GM19468 (cell line): Measurements from ENCODE around the gene OPN1MW.
"Not testable (repeated sequence)": the region's sequence is repeated elsewhere in the genome, so short reads cannot be mapped to it uniquely, and the experiment has no call there.

Experiments used
- ATAC-seq: cut with Tn5 transposase; IDR thresholded peaks from one replicate; pipeline ENCODE4 v1.9.1; 2021; ENCODE audit warnings: mild to moderate bottlenecking, moderate library complexity, moderate number of reproducible peaks; ENCODE audit not compliant: unreplicated experiment; ENCODE audit errors: extremely low read depth

OPN1MW gene

DNA sequence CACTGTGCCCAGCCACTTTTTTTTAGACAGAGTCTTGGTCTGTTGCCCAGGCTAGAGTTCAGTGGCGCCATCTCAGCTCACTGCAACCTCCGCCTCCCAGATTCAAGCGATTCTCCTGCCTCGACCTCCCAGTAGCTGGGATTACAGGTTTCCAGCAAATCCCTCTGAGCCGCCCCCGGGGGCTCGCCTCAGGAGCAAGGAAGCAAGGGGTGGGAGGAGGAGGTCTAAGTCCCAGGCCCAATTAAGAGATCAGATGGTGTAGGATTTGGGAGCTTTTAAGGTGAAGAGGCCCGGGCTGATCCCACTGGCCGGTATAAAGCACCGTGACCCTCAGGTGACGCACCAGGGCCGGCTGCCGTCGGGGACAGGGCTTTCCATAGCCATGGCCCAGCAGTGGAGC, at the start of gene OPN1MW:
Gene OPN1MW (plus strand): TSS at position 301 of the 400 bp plus-strand sequence. CDS start 82 bp downstream, at position 383.
- ATAC-seq = not testable (repeated sequence)

DNA sequence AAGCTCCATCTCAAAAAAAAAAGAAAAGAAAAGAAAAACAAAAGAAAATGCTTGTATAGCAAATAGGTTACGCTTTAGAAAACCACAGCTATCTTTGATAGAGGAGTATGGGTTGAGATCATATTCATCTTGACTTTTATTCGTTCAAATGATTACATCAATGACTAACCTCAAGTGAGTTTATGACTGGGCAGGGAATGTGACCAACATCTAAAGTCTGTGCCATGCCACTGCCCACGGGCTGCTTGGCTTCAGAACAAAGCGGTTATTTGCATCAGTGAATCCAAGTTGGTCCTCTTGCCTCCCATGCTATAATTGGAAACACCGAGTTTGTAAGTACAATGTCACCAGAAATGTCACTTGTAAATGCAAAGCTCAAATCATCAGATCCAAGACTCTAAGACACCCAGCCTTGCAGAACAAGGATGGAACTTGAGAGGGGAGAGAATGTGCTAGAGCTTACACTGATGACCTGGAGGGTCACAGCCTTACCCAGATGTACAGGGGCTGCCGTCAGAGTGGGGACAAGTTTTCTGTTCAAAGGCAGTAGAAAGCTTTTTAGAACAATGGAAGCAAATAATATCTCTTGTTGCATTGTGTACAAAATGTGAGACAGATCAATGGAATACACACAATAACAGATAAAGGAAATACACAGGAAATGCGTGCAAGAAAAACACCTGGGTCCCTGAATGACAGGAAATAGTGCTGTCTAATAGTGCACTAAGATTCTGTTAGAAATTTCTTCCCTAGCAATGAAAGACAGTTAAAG, 46.8 kb upstream of the OPN1MW start:
- no peak for ATAC-seq

DNA sequence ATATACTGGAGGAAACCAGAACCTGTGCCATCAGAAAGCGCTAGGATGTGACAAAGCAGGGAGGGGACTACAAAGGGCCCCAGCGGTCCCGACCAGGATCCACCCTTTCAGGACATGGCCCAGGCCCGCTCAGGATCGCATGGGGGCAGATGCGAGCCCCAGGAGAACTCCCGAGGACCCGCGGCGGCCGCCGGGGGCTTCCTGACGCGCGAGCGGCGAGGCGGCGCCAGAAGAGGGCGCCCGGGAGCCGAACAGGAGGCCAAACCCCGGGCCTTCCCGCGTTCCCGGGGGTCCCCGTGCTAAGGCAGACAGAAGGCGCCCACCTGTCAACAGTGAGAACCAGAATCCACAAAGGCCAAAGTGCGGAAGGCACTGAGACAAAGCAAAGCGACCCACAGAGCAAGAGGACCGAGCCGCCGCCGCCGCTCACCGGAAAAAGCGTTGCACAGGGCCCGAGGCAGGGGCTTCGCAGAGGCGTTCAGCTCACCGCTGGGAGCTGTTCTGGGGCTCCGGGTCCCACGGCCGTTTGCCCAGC, 45.7 kb upstream of the OPN1MW start:
- no peak for ATAC-seq

DNA sequence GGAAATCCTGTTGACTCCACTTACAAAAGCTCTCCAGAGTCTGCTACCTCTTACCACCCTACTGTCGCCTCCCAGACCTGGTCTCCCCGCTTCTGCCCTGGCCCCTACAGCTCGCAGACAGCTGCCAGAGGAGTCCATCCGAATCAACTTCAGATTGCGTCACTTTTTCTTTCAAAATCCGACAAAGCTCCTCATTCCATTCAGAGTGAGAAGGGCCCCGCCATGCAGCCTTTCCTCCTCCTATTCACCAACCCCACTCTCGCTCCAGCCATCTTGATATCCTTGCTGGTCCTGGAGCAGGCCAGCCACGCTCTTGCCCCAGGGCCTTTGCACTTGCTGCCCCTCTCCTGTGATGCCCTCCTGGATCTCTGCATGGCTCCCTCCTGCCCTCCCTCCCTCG, 43.5 kb upstream of the OPN1MW start:
- no peak for ATAC-seq

DNA sequence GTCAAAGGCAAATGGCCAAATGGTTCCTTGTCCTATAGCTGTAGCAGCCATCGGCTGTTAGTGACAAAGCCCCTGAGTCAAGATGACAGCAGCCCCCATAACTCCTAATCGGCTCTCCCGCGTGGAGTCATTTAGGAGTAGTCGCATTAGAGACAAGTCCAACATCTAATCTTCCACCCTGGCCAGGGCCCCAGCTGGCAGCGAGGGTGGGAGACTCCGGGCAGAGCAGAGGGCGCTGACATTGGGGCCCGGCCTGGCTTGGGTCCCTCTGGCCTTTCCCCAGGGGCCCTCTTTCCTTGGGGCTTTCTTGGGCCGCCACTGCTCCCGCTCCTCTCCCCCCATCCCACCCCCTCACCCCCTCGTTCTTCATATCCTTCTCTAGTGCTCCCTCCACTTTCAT, 42.2 kb upstream of the OPN1MW start:
- ATAC-seq = no peak

DNA sequence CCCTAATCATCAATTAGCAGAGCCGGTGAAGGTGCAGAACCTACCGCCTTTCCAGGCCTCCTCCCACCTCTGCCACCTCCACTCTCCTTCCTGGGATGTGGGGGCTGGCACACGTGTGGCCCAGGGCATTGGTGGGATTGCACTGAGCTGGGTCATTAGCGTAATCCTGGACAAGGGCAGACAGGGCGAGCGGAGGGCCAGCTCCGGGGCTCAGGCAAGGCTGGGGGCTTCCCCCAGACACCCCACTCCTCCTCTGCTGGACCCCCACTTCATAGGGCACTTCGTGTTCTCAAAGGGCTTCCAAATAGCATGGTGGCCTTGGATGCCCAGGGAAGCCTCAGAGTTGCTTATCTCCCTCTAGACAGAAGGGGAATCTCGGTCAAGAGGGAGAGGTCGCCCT, 41.7 kb upstream of the OPN1MW start:
- no peak for ATAC-seq

DNA sequence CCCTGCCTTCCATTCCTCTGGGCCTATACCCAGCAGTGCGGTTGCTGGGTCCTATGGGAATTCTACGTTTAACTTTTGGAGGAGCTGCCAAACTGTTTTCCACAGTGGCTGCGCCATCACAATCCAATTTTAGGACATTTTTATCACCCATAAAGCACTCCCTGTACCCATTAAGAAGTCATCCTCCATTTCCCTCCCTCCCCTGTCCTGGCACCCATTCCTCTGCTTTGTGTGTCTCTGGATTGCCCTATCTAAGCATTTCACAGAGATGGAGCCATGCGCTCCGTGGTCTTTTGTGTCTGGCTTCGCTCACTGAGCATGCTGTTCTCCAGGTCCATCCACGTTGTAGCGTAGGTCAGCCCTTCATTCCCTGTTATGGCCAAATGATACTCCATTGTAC, 40.0 kb upstream of the OPN1MW start:
- no peak for ATAC-seq

DNA sequence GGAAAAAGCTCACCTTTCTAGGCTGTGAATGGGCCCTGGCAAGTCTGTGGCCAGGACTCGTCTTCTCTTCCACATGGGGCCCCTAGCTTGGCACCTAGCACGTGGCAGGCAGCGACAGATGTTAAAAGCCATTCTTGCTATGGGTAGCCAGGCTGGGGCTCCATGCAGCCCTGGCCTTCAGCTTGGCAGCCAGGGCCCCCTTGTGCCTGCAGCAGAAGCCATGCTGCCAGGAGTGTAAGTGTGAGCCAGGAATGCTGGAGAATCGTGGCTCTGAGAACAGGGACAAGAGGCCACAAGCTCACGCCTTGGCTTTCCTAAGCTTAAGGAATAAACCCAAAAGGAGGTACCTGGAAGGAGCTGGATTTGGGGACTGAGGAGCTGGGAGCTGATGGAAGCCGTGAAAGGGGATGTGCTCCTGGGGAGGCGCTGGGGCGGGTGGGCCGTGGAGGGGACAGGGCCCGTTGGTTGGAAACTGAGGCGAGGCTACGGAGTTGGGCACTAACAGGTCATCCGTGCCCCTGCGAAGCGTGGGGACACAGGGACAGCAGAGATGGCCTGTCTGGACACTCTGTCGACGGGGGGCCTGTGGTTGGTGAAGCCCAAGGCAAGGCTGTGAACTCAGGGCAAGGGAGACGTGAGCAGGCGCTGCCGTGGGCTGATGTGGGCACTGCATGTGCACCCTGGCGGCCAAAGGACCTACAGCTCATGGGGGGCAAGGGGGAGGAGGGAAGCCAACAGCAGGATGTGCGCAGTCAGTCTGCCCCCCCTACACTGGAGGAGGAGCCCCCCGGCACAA, 39.2 kb upstream of the OPN1MW start:
- no peak for ATAC-seq

DNA sequence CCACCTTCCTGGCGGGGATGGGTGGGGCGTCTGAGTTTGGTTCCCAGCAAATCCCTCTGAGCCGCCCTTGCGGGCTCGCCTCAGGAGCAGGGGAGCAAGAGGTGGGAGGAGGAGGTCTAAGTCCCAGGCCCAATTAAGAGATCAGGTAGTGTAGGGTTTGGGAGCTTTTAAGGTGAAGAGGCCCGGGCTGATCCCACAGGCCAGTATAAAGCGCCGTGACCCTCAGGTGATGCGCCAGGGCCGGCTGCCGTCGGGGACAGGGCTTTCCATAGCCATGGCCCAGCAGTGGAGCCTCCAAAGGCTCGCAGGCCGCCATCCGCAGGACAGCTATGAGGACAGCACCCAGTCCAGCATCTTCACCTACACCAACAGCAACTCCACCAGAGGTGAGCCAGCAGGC, 38.4 kb upstream of the OPN1MW start, which contains the start of gene OPN1LW:
Gene OPN1LW (plus strand): TSS at position 234 of the 400 bp plus-strand sequence. CDS start 41 bp downstream, at position 275.
- not testable (repeated sequence) for ATAC-seq

DNA sequence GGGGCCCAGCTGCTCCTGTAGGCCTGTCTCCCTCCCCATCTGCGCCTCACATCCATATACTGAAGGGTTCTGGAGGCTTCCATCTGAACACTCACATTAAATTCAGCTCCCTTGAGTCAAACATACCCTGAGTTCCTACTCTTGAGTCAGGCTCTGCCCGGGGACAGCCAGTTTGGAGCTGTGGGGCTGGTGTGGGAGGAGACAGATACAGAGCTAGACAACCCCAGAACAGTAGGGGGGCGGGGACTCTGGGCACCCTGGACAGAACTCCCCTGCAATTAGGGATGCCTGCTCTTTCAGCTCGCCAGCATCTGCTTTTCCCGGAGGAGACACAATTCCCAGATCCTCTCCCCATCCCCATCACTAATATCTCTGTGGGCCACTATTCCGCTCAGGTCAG, 31.4 kb upstream of the OPN1MW start:
- not testable (repeated sequence) for ATAC-seq

DNA sequence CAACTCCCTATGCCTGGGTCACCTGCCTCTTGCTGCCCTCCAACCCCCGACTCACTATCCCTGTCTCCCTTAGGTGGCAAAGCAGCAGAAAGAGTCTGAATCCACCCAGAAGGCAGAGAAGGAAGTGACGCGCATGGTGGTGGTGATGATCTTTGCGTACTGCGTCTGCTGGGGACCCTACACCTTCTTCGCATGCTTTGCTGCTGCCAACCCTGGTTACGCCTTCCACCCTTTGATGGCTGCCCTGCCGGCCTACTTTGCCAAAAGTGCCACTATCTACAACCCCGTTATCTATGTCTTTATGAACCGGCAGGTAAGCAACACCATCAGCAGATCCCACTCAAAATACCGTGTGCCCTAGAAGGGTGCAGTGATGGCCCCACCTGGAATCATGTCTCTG, 26.2 kb upstream of the OPN1MW start:
- ATAC-seq = not testable (repeated sequence)

DNA sequence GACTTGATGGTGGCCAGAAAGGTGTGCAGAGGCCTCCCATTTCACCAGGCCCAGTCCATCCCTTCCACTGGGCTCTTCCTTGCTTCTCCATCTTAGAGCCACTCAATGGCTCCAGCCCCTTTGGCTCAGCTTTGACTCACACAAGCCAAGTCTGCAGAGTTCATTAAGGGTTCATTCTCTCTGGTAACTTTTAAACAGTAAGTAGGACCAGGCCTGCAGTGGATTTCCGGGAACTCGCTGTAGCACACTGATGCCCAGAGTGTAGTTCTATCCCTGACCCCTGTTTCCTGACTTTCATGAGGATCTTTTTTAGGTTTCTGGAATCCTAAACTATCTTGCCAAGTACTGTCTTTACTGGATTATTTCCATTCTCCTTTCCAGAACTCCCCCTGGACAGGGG, 25.2 kb upstream of the OPN1MW start:
- ATAC-seq = not testable (repeated sequence)

DNA sequence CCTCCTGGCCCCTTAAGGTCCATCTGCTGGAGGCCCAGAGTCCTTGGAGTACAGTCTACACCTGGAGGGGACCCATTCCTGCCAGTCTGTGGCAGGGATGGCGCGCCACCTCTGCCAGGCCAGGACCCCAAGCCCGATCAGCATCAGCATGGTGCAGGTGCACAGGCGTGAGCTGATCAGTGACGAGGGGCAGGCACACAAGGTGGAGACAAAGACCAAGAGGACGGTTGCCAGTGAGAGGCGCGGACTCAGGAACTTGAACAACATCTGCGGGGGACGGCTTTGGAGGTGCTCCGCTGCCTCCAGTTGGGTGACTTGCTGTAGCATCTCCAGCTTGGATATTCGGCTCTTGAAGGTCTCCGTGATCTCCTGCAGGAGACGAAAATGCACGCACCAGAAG, 23.1 kb upstream of the OPN1MW start:
- not testable (repeated sequence) for ATAC-seq

DNA sequence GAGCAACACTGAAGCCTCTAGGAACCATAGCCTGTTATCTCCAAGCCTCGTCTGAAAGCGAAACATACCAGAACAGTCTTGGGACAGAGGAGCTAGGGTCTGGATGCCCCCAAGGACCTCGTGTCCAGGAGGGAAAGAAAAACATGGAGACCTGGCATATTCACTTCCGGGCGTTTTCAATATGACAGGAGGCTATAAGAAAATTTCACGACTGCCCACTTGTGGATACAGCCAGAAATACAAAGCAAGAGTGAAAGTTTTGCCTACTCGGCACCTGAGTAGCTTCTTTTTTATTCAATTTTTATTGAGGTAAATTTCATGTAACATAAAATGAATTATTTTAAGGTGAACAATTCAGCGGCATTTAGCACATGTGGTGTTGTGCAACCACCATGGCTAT, 17.5 kb upstream of the OPN1MW start:
- ATAC-seq = not testable (repeated sequence)

DNA sequence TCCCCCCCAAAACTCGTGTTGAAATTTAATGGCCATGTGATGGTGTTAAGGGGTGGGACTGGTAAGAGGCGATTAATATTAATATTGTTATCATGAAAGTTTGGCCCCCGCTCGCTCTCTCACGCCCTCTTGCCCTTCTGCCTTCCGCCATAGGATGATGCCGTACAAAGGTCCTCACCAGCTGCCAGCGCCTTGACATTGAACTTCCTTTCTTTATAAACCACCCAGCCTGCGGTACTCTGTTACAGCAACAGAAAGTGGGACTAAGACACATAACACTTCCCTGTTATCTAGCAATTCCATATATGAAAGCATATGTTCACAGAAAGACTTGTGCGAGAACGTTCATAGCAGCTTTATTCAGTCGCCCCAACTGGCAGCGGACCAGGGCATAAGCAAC, 14.0 kb upstream of the OPN1MW start:
- ATAC-seq = not testable (repeated sequence)

DNA sequence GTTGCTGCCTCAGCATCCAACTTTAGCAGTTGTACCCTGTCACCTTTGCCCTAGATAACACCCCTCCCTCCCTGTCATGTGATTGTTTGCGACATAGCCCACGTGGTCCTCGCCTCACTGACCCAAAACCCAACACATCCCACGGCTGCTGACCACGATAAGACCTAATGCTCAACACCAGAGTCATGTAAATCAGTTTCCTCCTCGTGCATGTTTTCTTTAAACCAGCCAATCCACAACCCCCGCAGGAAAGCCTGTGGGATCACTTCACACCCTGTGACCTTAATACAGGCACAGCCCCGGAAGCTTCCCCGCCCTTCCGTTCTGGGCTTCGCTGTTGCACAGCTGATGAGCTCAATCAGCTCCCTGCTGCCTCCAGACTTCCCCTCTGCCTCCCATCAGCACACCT, 9.9 kb upstream of the OPN1MW start:
- not testable (repeated sequence) for ATAC-seq

DNA sequence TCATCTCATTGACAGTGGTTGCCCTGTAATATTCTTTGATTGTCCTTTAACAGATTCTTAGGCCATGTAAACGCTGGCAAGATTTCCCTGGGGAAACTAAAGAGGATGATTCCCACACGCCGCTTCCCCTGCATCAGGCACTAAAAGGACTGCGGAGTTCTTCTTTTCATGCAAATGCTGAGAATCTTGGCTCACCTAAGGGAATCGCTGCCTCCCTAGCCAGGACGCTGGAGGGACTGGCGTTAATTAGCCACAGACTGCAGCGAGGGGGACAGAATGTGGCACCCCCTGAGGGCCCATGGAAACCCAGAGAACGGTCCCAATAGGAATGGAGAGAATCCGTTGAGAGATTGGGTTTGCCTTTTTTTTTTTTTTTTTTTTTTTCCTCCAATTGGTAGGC, 8.0 kb upstream of the OPN1MW start:
- not testable (repeated sequence) for ATAC-seq

DNA sequence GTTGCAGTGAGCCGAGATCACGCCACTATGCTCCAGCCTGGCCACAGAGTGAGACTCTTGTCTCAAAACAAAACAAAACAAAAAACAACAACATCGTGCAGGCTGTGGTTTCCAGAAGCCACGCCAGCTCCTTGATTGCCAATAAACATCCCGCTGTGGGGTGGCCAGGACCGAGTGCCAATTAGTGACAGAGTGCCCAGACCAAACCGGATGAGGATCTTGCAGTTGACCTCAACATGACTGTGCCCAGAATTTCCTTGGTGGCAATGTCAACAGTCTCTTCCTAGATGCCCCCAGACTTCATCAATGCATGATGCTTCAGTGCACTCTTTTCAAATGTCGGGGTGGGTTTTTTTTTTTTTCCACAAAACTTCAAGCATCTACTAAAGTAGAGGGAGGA, 1.4 kb downstream of the OPN1MW start:
- not testable (repeated sequence) for ATAC-seq

DNA sequence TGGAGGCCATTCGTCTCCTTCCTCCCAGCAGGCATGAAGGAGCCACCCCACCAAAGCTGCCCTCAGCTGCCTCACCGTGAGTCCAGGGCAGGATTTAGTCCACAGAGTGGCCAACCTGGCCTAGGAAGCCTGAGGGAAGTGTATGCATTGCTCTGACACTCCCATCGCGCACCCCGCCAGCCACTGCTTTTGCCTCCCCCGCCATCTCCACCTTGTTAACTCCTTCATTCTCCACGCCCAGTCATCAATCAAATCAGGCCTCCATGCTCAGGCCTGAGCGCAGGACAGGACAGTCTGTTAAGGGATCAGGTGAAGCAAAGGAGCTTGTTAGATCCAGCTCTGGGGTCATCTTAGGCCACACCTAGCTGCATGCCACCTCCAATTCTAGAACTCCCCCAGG, 10.4 kb downstream of the OPN1MW start:
- ATAC-seq = not testable (repeated sequence)

DNA sequence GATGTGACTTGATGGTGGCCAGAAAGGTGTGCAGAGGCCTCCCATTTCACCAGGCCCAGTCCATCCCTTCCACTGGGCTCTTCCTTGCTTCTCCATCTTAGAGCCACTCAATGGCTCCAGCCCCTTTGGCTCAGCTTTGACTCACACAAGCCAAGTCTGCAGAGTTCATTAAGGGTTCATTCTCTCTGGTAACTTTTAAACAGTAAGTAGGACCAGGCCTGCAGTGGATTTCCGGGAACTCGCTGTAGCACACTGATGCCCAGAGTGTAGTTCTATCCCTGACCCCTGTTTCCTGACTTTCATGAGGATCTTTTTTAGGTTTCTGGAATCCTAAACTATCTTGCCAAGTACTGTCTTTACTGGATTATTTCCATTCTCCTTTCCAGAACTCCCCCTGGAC, 11.9 kb downstream of the OPN1MW start:
- ATAC-seq = not testable (repeated sequence)

DNA sequence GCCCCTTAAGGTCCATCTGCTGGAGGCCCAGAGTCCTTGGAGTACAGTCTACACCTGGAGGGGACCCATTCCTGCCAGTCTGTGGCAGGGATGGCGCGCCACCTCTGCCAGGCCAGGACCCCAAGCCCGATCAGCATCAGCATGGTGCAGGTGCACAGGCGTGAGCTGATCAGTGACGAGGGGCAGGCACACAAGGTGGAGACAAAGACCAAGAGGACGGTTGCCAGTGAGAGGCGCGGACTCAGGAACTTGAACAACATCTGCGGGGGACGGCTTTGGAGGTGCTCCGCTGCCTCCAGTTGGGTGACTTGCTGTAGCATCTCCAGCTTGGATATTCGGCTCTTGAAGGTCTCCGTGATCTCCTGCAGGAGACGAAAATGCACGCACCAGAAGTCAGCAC, 14.1 kb downstream of the OPN1MW start:
- not testable (repeated sequence) for ATAC-seq
